OCI-LY7 (cell line): ENCODE results near the gene GDE1. TPM values are rescaled to one million over a fixed set of nuclear protein-coding genes. Genes with fewer than 3 reads are reported as not detected.

Source experiments
- BruUV-seq: library from RNA; stranded (reverse); fragments of 400-500 nt; replicated peaks from 2 replicates; lab custom pipeline; 2021; lab: Mats Ljungman, UMichigan
- CTCF ChIA-PET: fragments of 300-600 bp; sonication (Branson Sonifier 250); formaldehyde crosslinking; loops from one replicate; lab custom pipeline; 2022; ENCODE audit warnings: antibody characterized with exemption; ENCODE audit not compliant: unreplicated experiment; lab: Charles Lee
- POLR2A ChIA-PET: fragments of 300-600 bp; sonication (Branson Sonifier 250); formaldehyde crosslinking; loops from one replicate; lab custom pipeline; 2022; ENCODE audit warnings: antibody characterized with exemption; lab: Charles Lee
- DNase-seq: peaks from one replicate; pipeline ENCODE4 v3.0.0-alpha.2; 2015; ENCODE audit warnings: low spot score
- H2AFZ ChIP-seq: fragments of 200-600 bp; sonication (generic), shearing (Covaris generic); 2 replicates; pipeline ENCODE4 v1.6.1; 2014; ENCODE audit warnings: mild to moderate bottlenecking, antibody characterized with exemption, low read length, moderate library complexity
- H3K27ac ChIP-seq: fragments of 200-600 bp; sonication (generic); 2 replicates; pipeline ENCODE4 v1.5.1; 2014; ENCODE audit warnings: mixed run types, low read depth, mild to moderate bottlenecking, moderate library complexity, low read length, inconsistent platforms; ENCODE audit not compliant: poor library complexity, severe bottlenecking
- H3K36me3 ChIP-seq: fragments of 200-600 bp; sonication (generic); 2 replicates; pipeline ENCODE4 v1.6.1; 2014; ENCODE audit warnings: mild to moderate bottlenecking, antibody characterized with exemption, low read length, moderate library complexity, mixed read lengths; ENCODE audit not compliant: insufficient read depth
- H3K4me1 ChIP-seq: fragments of 200-600 bp; sonication (generic); 2 replicates; pipeline ENCODE4 v1.5.1; 2014; ENCODE audit warnings: mild to moderate bottlenecking, low read length; ENCODE audit not compliant: insufficient read depth, poor library complexity, severe bottlenecking
- H3K4me2 ChIP-seq: fragments of 200-600 bp; sonication (generic); 2 replicates; pipeline ENCODE4 v1.6.1; 2014; ENCODE audit warnings: mild to moderate bottlenecking, low read length
- H3K4me3 ChIP-seq: fragments of 200-600 bp; sonication (generic); 2 replicates; pipeline ENCODE4 v1.5.1; 2014; ENCODE audit warnings: mild to moderate bottlenecking, low read depth, low read length; ENCODE audit not compliant: poor library complexity, severe bottlenecking
- H3K79me2 ChIP-seq: fragments of 200-600 bp; sonication (generic); 2 replicates; pipeline ENCODE4 v1.6.1; 2016; ENCODE audit warnings: low read depth, mild to moderate bottlenecking, low read length, moderate library complexity, mixed read lengths; ENCODE audit not compliant: insufficient read depth
- H3K9me2 ChIP-seq: fragments of 200-600 bp; sonication (generic); 2 replicates; pipeline ENCODE4 v1.6.1; 2016; ENCODE audit warnings: mild to moderate bottlenecking, low read length, mixed read lengths; ENCODE audit not compliant: insufficient read depth
- H3K9me3 ChIP-seq: fragments of 200-600 bp; sonication (generic); 2 replicates; pipeline ENCODE4 v1.6.1; 2014; ENCODE audit warnings: mild to moderate bottlenecking, mixed run types, low read length, mixed read lengths
- H4K20me1 ChIP-seq: fragments of 200-600 bp; sonication (generic); 2 replicates; pipeline ENCODE4 v1.6.1; 2014; ENCODE audit warnings: mild to moderate bottlenecking, antibody characterized with exemption, low read length, moderate library complexity, mixed read lengths; ENCODE audit not compliant: insufficient read depth
- CTCF ChIP-seq: fragments of 200-600 bp; sonication (generic); conservative IDR thresholded peaks from 2 replicates; pipeline ENCODE4 v1.5.1; 2014; ENCODE audit warnings: mild to moderate bottlenecking, antibody characterized with exemption, low read length, moderate library complexity, mixed read lengths
- EZH2phosphoT487 ChIP-seq: fragments of 200-600 bp; sonication (generic); IDR thresholded peaks from 2 replicates; pipeline ENCODE4 v1.6.1; 2018; ENCODE audit warnings: low read depth, borderline replicate concordance, mild to moderate bottlenecking, mixed run types, antibody characterized with exemption, low read length, moderate library complexity, mixed read lengths
- intact Hi-C: fragments of 100-400 bp; cut with micrococcal nuclease; formaldehyde crosslinking; loops from one replicate; pipeline ENCODE4 v1.10.0; 2022; ENCODE audit not compliant: unreplicated experiment
- total RNA-seq, 2 experiments: library from RNA; depleted of rRNA in 1 of 2; stranded (reverse); fragments of >200 nt in 1 of 2; shearing (Covaris generic) in 1 of 2; gene quantifications; 2 replicates each; pipeline ENCODE4 v1.2.3, GENCODE V29; 2014 to 2022

The GDE1 gene
- total RNA-seq, 2 experiments from 2014 or later, result 23.4 to 30.8 TPM

DNA sequence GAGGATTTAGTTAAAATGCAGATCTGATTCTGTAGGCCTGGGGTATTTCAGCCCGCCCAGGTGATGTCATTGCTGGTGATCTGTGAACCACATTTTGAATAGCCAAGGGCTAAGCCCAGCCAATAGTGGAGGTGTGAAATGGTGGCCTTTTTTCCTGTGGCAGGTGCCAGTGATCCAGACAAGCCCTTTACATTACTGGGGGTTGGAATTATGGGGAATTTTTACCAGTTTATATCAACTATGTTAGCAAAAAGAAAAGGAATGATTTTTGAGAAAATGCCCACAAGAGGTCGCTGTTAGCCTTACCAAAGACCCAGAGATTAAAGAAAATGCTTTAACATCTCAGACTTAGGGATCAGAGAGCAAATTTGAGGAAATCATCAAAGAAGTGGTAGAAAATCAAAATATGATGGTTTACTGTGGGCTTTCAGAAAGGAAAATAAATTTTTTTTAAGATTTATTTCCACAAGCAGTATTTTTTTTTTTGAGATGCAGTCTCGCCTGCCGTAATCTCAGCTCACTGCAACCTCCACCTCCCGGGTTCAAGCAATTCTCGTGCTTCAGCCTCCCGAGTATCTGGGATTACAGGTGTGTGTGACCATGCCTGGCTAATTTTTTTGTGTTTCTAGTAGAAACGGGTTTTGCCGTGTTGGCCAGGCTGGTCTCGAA, 37.5 kb upstream of the GDE1 start:
- peaks cover 8% of the 10 kb centered on the region for H3K4me1 ChIP-seq
- TF ChIP-seq CTCF (peak; percentile 89), EZH2phosphoT487 (no peak)
- no peaks in the 10 kb centered on the region for H4K20me1 ChIP-seq
- intact Hi-C loops, result loop anchor here (1.0 to 5.0 kb wide), 3 partner anchors 158 to 823 kb away; partner anchors contain the start of genes IQCK and KNOP1
- POLR2A ChIA-PET, result no interaction called here
- 0 out of 2 replicates have a peak, but pooled peaks cover 3% of the 10 kb centered on the region for H3K36me3 ChIP-seq
- no peak overlapping the region for H3K4me3 ChIP-seq
- H3K9me3 ChIP-seq, result no peaks in the 10 kb centered on the region
- H3K79me2 ChIP-seq, result peaks cover 5% of the 10 kb centered on the region; the same call in 1 of the 2 replicates
- CTCF ChIA-PET, result no interaction called here
- no peak overlapping the region for H3K4me2 ChIP-seq
- no peak overlapping the region for H2AFZ ChIP-seq
- no TSS peak for BruUV-seq
- H3K9me2 ChIP-seq, result no peaks in the 10 kb centered on the region
- DNase-seq, result peak; percentile 67
- H3K27ac ChIP-seq, result no peak overlapping the region

GRCh38 chr16:19555938-19556771, 34.3 kb upstream of the GDE1 start:
- Histone ChIP-seq H4K20me1 (no peaks in the 10 kb centered on the region), H2AFZ (peak overlapping the region; percentile 98), H3K27ac (peak overlapping the region; percentile 57), H3K79me2 (peaks cover 5% of the 10 kb centered on the region; the same call in 1 of the 2 replicates), H3K36me3 (peaks cover 27% of the 10 kb centered on the region), H3K4me3 (peak overlapping the region; percentile 88), H3K9me2 (no peaks in the 10 kb centered on the region), H3K9me3 (no peaks in the 10 kb centered on the region), H3K4me2 (peak overlapping the region; percentile 88), H3K4me1 (peaks cover 14% of the 10 kb centered on the region)
- TSS peak; percentile 76 for BruUV-seq
- POLR2A ChIA-PET, result interaction anchor here (0.5 to 3.4 kb wide), 8 partner anchors 9 to 1343 kb away, joined by 3 to 26 read pairs (median 4); partner anchors contain the start of gene CCP110
- CTCF ChIA-PET, result interaction anchor here (0.6 to 0.8 kb wide), 2 partner anchors 27 to 32 kb away, joined by 3 read pairs; no protein-coding TSS in a partner anchor
- intact Hi-C loops, result loop anchor here (2.0 to 5.0 kb wide), 3 partner anchors 33 to 826 kb away; partner anchors contain the start of genes CCP110, GDE1, IQCK and KNOP1
- DNase-seq, result peak; percentile 38
- TF ChIP-seq CTCF, result peak; percentile 15; the same call in 1 of the 2 replicates
- no peak for TF ChIP-seq EZH2phosphoT487
